SH-SY5Y (cell line): ENCODE results near the gene ZIC5.

Experiments
- GATA2 ChIP-seq: IDR thresholded peaks from 2 replicates; pipeline ENCODE4 v1.6.1; 2011; ENCODE audit warnings: mild to moderate bottlenecking, low read depth, low read length
- GATA3 ChIP-seq: IDR thresholded peaks from 2 replicates; pipeline ENCODE4 v1.6.1; 2011; ENCODE audit warnings: low read depth, mild to moderate bottlenecking, low read length, moderate library complexity

GRCh38 chr13:99944606-99945005 is 27.0 kb downstream of the ZIC5 start:
- no peak for TF ChIP-seq GATA2
- no peak for TF ChIP-seq GATA3
